ENCODE data around the gene TTC33.
"Not testable (repeated sequence)": the region's sequence is repeated elsewhere in the genome, so short reads cannot be mapped to it uniquely, and the experiment has no call there.

The TTC33 gene

DNA sequence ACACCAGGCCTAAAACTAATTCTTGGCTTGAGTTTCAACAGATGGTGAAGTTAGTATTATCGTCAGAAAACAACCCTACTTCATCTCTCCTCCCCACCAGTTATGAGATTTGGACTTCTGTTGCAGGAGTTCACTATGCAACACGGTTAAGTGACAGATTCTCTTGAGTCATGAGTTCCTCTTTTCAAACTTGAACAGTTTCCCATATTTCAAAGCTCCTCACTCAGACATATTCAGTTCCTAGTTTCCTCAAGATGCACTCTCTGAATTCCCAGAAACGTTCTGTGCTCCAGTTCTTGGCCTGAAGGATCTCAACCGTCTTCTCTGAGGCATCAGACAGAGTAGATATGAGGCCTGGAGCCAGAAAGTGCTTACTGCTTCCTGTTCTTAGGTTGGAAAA, 83.3 kb downstream of the TTC33 start:
- DNase-seq (ENCODE audit: low read depth) = no peak
- no peak overlapping the region for H3K4me3 ChIP-seq (ENCODE audit: low read length)
- TF ChIP-seq, protein P1, sequence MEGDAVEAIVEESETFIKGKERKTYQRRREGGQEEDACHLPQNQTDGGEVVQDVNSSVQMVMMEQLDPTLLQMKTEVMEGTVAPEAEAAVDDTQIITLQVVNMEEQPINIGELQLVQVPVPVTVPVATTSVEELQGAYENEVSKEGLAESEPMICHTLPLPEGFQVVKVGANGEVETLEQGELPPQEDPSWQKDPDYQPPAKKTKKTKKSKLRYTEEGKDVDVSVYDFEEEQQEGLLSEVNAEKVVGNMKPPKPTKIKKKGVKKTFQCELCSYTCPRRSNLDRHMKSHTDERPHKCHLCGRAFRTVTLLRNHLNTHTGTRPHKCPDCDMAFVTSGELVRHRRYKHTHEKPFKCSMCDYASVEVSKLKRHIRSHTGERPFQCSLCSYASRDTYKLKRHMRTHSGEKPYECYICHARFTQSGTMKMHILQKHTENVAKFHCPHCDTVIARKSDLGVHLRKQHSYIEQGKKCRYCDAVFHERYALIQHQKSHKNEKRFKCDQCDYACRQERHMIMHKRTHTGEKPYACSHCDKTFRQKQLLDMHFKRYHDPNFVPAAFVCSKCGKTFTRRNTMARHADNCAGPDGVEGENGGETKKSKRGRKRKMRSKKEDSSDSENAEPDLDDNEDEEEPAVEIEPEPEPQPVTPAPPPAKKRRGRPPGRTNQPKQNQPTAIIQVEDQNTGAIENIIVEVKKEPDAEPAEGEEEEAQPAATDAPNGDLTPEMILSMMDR (conservative IDR thresholded peaks at IDR 0.05; ENCODE audit: low read length) = no peak

DNA sequence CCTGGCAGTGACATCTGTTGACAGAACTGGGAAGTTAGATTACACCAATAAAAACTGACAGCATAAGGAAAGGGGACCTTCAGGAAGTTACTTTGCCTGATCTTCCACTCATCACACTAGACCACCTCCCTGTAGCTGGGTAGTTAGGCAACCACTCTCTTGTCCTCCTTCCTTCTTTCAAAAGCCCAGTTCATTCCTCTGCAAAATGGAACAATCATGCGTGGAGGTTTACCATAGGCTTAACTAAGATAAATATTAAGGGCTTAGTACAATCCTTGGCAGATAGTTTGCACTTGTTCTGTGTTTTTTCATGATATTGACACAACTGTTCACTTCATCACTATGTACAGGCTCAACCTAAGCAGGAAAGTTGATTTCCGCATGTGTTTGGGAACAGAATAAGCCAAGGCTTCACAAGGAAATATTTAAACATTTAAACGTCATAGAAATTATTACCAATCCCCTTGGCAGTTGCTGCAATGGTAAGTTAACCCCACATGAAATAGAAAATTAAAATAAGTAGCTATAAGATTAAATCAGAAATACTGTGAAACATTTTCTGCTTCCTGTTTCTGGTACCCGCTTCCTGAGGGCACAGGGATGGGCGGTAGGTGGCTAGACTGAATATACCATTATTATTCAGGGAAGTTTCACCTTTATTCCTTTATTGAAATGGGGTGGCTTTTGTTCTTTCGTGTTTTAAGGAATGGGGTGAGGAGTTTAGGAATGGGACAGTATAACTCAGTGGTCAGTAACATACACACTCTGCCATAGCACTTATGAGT, 86.0 kb downstream of the TTC33 start:
- no peak for DNase-seq (ENCODE audit: low read depth)
- TF ChIP-seq, protein P1 (conservative IDR thresholded peaks at IDR 0.05; ENCODE audit: low read length) = no peak

DNA sequence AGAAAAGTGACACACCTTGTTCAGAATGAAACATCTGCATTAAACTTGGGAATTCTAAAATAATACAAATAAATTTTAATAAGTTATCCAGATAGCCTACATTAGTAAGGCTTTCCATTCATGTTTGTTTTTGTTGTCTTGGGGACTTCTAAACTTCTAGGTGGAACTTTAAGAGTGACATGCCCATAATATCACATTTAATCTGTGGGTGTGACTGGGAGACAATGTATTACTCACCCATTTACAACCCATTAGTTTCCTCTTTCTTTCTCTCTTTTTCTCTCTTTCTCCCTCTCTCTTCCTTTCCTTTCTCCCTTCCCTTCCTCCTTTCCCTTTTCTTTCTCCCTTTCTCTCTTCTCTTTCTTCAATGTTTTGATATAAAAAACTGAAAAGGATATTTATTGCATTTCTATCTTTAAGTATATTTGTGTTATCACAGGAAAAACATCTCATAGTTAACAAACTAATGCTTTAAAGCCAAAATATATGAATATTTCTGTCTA, 88.5 kb downstream of the TTC33 start:
- DNase-seq (ENCODE audit: low read depth) = no peak
- H3K4me3 ChIP-seq (ENCODE audit: low read length) = no peak overlapping the region
- TF ChIP-seq, protein P1 (conservative IDR thresholded peaks at IDR 0.05; ENCODE audit: low read length) = no peak

More for the DNA sequence above, 86.0 kb downstream of the TTC33 start:
- H3K4me3 ChIP-seq (ENCODE audit: low read length) = no peak overlapping the region

DNA sequence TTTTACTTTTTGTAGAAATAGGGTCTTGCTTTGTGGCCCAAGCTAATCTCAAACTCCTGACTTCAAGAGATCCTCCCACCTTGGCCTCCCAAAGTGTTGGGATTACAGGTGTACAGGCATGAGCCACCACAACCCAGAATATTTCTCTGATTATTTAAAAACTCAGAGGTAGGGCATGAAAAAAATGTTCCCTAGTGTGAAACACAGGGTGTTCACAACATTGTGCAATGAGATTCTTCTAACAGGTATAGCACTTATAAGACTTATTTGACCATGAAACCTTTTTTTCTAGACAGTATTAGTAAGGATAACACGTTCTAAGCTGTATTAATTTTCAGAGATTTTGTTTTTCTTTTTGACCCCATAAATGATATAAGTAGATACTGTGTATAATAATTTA, 89.1 kb downstream of the TTC33 start:
- no peak overlapping the region for H3K4me3 ChIP-seq (ENCODE audit: low read length)
- no peak for DNase-seq (ENCODE audit: low read depth)
- TF ChIP-seq, protein P1 (conservative IDR thresholded peaks at IDR 0.05; ENCODE audit: low read length) = no peak

DNA sequence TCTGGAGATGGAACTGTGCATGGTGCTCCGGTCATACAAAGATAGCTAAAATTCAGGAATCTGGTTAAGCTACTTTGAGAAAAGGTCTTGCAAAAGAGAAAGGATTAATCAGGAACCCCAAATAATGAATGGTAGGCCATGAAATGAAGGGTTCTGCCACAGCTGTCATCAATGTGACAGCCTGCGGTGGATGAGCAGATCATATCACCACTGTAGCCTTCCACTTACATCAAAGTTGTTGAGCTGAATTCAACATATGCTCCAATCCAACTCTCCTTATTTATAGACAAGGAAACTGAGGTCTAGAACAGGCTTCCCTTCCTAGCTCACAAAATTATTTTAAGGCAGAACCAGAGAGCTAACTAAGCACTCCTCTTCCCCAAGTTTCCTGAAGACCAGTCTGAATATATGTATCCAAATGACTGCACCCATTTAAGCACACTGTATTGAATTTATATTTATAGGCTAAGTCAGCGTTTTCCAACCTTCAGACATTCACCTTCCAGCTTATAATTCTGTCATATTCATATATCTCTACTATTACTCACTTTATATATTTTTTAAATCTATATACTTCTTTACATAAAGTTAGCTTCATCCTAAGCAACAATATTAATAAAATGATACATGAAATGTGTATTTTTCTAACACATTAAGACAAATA, 90.0 kb downstream of the TTC33 start:
- H3K4me3 ChIP-seq (ENCODE audit: low read length) = no peak overlapping the region
- no peak for DNase-seq (ENCODE audit: low read depth)
- TF ChIP-seq, protein P1 (conservative IDR thresholded peaks at IDR 0.05; ENCODE audit: low read length) = no peak

DNA sequence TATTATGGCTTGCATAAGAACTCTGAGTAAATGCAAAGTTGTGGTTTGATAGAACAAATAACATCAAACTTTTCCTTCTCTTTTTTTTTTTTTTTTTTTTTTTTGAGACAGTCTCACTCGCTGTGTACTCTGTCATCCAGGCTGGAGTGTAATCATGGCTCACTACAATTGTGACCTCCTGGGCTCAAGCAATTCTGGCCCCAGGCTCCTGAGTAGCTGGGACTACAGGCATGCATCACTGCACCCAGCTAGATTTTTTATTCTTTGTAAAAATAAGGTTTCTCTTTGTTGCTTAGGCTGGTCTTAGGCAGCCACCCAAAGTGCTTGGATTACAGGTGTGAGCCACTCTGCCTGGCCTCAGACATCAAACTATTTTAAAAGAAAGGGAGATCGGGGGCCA, 95.0 kb downstream of the TTC33 start:
- no peak overlapping the region for H3K4me3 ChIP-seq (ENCODE audit: low read length)
- TF ChIP-seq, protein P1 (conservative IDR thresholded peaks at IDR 0.05; ENCODE audit: low read length) = no peak

DNA sequence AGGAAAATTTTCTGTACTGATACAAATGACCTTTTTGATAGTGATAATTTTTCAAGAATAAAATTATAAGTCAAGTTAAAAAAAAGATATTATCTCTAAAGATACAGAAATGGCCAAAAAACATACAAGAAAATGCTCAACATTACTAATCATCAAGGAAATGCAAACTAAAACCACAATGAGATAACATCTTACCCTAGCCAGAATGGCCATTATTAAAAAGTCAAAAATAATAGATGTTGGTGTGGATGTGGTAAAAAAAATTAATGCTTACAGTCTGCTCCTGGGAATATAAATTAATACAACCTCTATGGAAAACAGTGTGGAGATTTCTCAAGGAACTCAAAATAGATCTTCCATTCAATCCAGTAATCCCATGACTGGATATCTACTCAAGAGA, 99.0 kb downstream of the TTC33 start:
- H3K4me3 ChIP-seq (ENCODE audit: low read length) = no peak overlapping the region
- TF ChIP-seq, protein P1 (conservative IDR thresholded peaks at IDR 0.05; ENCODE audit: low read length) = no peak
- DNase-seq (ENCODE audit: low read depth) = no peak

More for the DNA sequence above, 95.0 kb downstream of the TTC33 start:
- no peak for DNase-seq (ENCODE audit: low read depth)

DNA sequence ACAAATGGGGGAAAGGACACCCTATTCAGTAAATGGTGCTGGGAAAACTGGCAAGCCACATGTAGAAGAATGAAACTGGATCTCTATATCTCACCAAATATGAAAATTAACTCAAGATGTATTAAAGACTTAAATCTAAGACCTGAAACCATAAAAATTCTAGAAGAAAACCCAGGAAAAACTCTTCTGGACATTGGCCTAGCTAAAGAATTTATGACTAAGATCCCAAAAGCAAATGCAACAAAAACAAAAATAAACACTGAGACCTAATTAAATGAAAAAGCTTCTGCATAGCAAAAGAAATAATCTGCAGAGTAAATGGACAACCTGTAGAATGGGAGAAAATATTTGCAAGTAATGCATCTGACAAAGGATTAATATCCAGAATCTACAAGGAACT, 99.7 kb downstream of the TTC33 start:
- H3K4me3 ChIP-seq (ENCODE audit: low read length); DNase-seq (ENCODE audit: low read depth): not testable (repeated sequence)

Data from AG10803 (cell line).